ENCODE measurements around the gene ATP6V0C.

DNA sequence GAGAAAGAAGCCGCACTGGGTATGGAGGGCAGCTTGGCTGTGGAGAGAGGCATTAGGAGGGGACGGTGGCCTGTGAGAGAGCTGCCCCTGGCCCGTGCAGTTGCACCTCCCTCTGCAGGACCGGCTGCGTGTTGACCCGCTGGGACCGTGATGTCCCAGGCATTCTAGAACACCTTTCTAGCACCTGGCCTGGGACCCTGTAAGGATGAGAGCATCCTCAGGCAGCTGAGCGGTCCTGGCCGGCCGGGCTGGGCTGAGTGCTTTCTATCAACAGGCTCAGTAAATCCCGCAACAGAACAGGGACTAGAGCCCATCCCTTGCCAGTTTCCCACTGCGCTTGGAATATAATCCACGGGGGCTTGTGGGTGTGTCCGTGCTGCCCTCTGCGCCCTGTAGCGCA, 24.2 kb upstream of the ATP6V0C start:
- TF ChIP-seq, protein P1, sequence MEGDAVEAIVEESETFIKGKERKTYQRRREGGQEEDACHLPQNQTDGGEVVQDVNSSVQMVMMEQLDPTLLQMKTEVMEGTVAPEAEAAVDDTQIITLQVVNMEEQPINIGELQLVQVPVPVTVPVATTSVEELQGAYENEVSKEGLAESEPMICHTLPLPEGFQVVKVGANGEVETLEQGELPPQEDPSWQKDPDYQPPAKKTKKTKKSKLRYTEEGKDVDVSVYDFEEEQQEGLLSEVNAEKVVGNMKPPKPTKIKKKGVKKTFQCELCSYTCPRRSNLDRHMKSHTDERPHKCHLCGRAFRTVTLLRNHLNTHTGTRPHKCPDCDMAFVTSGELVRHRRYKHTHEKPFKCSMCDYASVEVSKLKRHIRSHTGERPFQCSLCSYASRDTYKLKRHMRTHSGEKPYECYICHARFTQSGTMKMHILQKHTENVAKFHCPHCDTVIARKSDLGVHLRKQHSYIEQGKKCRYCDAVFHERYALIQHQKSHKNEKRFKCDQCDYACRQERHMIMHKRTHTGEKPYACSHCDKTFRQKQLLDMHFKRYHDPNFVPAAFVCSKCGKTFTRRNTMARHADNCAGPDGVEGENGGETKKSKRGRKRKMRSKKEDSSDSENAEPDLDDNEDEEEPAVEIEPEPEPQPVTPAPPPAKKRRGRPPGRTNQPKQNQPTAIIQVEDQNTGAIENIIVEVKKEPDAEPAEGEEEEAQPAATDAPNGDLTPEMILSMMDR (IDR thresholded peaks at IDR 0.05): no peak
- no peak for TF ChIP-seq EZH2 (IDR thresholded peaks at IDR 0.05; ENCODE audit: borderline replicate concordance, insufficient read depth, low read depth, low read length, poor library complexity, severe bottlenecking)
